Endodermal cell (in vitro differentiated cells): ENCODE data around the gene CASK. TPM values are rescaled to one million over a fixed set of nuclear protein-coding genes. Genes with fewer than 3 reads are reported as not detected.

Source experiments
- DNase-seq: peaks from one replicate; pipeline ENCODE4 v3.0.0-alpha.2; 2017
- H3K27ac ChIP-seq: 2 replicates; pipeline ENCODE4 v1.5.1; 2013; ENCODE audit warnings: mild to moderate bottlenecking, low read depth, low read length, moderate library complexity
- H3K27me3 ChIP-seq: 2 replicates; pipeline ENCODE4 v1.6.1; 2013; ENCODE audit warnings: mild to moderate bottlenecking, low read length, moderate library complexity; ENCODE audit not compliant: insufficient read depth, control insufficient read depth, poor library complexity, severe bottlenecking
- H3K36me3 ChIP-seq: 2 replicates; pipeline ENCODE4 v1.7.0; 2013; ENCODE audit warnings: mild to moderate bottlenecking, low read length, moderate library complexity; ENCODE audit not compliant: control insufficient read depth, insufficient read depth
- H3K4me1 ChIP-seq: one replicate; pipeline ENCODE4 v1.7.0; 2013; ENCODE audit warnings: low read length; ENCODE audit not compliant: control insufficient read depth, insufficient read depth
- H3K4me3 ChIP-seq: 2 replicates; pipeline ENCODE4 v1.5.1; 2013; ENCODE audit warnings: mild to moderate bottlenecking, low read length, moderate library complexity
- H3K9ac ChIP-seq: 2 replicates; pipeline ENCODE4 v1.6.1; 2013; ENCODE audit warnings: mild to moderate bottlenecking, low read length, moderate library complexity; ENCODE audit not compliant: poor library complexity, severe bottlenecking; ENCODE audit errors: extremely low read depth
- H3K9me3 ChIP-seq: 2 replicates; pipeline ENCODE4 v1.6.1; 2013; ENCODE audit warnings: mild to moderate bottlenecking, low read length, moderate library complexity; ENCODE audit not compliant: control insufficient read depth
- H3K27ac Mint-ChIP-seq: 2 replicates; pipeline ENCODE4 v1.8.0; 2020; ENCODE audit warnings: mixed read lengths
- H3K27me3 Mint-ChIP-seq: 2 replicates; pipeline ENCODE4 v1.8.0; 2021; ENCODE audit warnings: mild to moderate bottlenecking, mixed read lengths; ENCODE audit not compliant: insufficient read depth
- H3K36me3 Mint-ChIP-seq: 2 replicates; pipeline ENCODE4 v1.8.0; 2020; ENCODE audit warnings: low read depth, mixed read lengths
- H3K4me1 Mint-ChIP-seq: 2 replicates; pipeline ENCODE4 v1.8.0; 2020; ENCODE audit warnings: mixed read lengths
- H3K4me3 Mint-ChIP-seq: 2 replicates; pipeline ENCODE4 v1.8.0; 2020; ENCODE audit warnings: mild to moderate bottlenecking, moderate library complexity, mixed read lengths
- H3K9me3 Mint-ChIP-seq: 2 replicates; pipeline ENCODE4 v1.8.0; 2020; ENCODE audit warnings: mild to moderate bottlenecking, mixed read lengths
- CTCF ChIP-seq: fragments of 200-600 bp; sonication (generic); conservative IDR thresholded peaks from 2 replicates; pipeline ENCODE4 v1.5.0; 2021; ENCODE audit warnings: antibody characterized with exemption, mild to moderate bottlenecking
- WGBS, 2 experiments: methylation state at CpG; one replicate each; pipeline versions ENCODE4 v1.1.5 to v1.1.7; 2013; ENCODE audit warnings: missing lambda C conversion rate in 2 of 2, mixed read lengths in 1 of 2; ENCODE audit not compliant: insufficient coverage in 1 of 2, insufficient read length in 1 of 2; 5-methylcytosine and 5-hydroxymethylcytosine counted together
- total RNA-seq, 2 donors: library from RNA; stranded (reverse); fragmentation: NEBNext Ultra II Directional in 1 of 2; extraction: Animal tissue kit (Norgen Biotek cat#: 25700) in 1 of 2; gene quantifications; 2 replicates in 1 of 2; 3 replicates in 1 of 2; pipeline ENCODE4 v1.2.1, GENCODE V29; 2021

The CASK gene
- total RNA-seq, 2 donors from 2014 or later, result 79.1 to 87.1 TPM

DNA sequence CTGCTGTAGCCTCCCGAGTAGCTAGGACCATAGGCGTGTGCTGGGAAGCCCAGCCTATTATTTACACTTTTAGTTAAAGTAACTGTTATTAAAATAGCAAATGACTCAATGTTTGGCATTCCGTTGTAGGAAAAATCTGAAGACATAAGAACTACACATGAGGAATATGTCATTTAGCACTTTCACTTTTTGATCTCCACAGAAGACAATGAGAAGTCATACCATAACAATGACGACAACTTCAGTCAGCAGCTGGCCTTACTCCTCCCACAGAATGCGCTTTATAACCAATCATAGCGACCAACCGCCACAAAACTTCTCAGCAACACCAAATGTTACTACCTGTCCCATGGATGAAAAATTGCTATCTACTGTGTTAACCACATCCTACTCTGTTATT lies 227.9 kb downstream of the CASK start:
- no peaks in the 10 kb centered on the region for H3K27me3 ChIP-seq
- H3K9ac ChIP-seq, result no peak overlapping the region
- no peak for DNase-seq
- H3K9me3 ChIP-seq, result no peaks in the 10 kb centered on the region
- no peak overlapping the region for H3K4me3 Mint-ChIP-seq
- no peaks in the 10 kb centered on the region for H3K4me1 ChIP-seq
- H3K36me3 ChIP-seq, result peaks cover 3% of the 10 kb centered on the region
- no peaks in the 10 kb centered on the region for H3K4me1 Mint-ChIP-seq
- H3K9me3 Mint-ChIP-seq, result peaks cover 32% of the 10 kb centered on the region
- WGBS, 2 experiments, result 93 to 100% methylated on average over 2 to 5 of the region's 7 CpGs
- no peaks in the 10 kb centered on the region for H3K27me3 Mint-ChIP-seq
- TF ChIP-seq CTCF, result no peak
- no peak overlapping the region for H3K27ac ChIP-seq
- no peak overlapping the region for H3K27ac Mint-ChIP-seq
- no peak overlapping the region for H3K4me3 ChIP-seq
- peaks cover 5% of the 10 kb centered on the region for H3K36me3 Mint-ChIP-seq

GRCh38 chrX:41693024-41693423 lies 230.3 kb downstream of the CASK start:
- Histone ChIP-seq H3K36me3 (peaks cover 3% of the 10 kb centered on the region), H3K27ac (no peak overlapping the region), H3K4me1 (no peaks in the 10 kb centered on the region), H3K9me3 (no peaks in the 10 kb centered on the region), H3K27me3 (no peaks in the 10 kb centered on the region), H3K4me3 (no peak overlapping the region), H3K9ac (no peak overlapping the region)
- TF ChIP-seq CTCF, result no peak
- Mint-ChIP-seq H3K27me3 (no peaks in the 10 kb centered on the region), H3K36me3 (peaks cover 6% of the 10 kb centered on the region), H3K27ac (no peak overlapping the region), H3K4me3 (no peak overlapping the region), H3K4me1 (peaks cover 3% of the 10 kb centered on the region), H3K9me3 (peaks cover 34% of the 10 kb centered on the region)
- WGBS, 2 experiments, result 100% methylated on average over 1 of the region's 3 CpGs; no CpG with 5 or more reads in 1 of the 2 experiments
- DNase-seq, result no peak

DNA sequence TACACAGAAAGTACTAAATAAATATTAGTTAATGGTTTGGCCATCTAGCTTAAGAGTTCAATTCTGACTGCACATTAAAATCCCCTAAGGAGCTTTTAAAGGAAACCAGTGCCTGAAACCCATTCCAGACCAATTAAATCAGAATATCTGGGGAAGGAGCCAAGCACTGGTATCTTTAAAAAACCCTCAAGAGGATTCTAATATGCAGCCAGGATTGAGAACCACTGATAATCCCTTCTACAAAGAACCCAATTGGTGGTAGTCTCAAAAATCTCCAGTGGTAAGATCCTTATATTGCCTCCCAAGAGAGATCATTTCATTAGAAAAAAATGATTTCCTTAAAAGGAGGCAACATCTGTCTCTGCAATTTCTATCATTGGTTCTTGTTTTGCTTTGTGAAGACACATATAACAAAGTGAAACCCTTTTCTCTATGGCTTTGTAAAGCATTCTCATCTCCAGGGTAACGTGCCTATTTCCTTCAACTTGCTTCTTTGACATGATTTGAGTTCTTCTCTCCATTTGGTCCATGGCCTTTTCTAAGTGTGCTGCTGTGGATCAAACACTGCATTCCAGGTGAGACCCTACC lies 231.1 kb downstream of the CASK start:
- 96% methylated on average over 1 of the region's 1 CpG; no CpG with 5 or more reads in 1 of the 2 experiments for WGBS, 2 experiments
- DNase-seq, result no peak
- Histone ChIP-seq H3K9ac (no peak overlapping the region), H3K27ac (no peak overlapping the region), H3K4me3 (no peak overlapping the region), H3K9me3 (no peaks in the 10 kb centered on the region), H3K4me1 (no peaks in the 10 kb centered on the region), H3K27me3 (no peaks in the 10 kb centered on the region), H3K36me3 (peaks cover 3% of the 10 kb centered on the region)
- H3K4me1 Mint-ChIP-seq, result peaks cover 3% of the 10 kb centered on the region
- peaks cover 5% of the 10 kb centered on the region for H3K36me3 Mint-ChIP-seq
- H3K27me3 Mint-ChIP-seq, result no peaks in the 10 kb centered on the region
- no peak overlapping the region for H3K4me3 Mint-ChIP-seq
- TF ChIP-seq CTCF, result no peak
- peaks cover 34% of the 10 kb centered on the region for H3K9me3 Mint-ChIP-seq
- H3K27ac Mint-ChIP-seq, result no peak overlapping the region
